ENCODE data around the gene PYDC2. TPM values are rescaled to one million over a fixed set of nuclear protein-coding genes. Genes with fewer than 3 reads are reported as not detected.
"Not testable (repeated sequence)": the region's sequence is repeated elsewhere in the genome, so short reads cannot be mapped to it uniquely, and the experiment has no call there.

PYDC2 gene
- total RNA-seq, 2 experiments from 2014 or later: not detected

DNA sequence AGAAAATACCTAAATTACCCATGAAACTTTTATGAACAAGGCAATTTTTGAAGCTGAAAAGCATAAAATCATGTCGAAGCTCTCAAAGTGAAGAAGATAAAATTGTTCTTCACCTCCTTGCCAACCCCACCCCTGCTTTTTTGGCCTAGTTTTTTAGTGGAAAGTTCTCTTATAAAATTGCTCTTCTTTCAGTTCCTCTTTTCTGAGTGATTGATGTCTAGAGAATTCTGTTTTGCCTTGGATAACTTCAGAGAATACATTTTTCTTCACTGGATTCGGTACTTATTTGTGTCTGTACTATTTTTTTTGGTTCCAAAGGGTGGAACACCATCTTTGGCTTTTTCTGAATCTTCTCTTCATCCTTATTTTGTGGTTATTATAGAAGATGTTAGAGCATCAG, 25.0 kb upstream of the PYDC2 start:
- POLR2A ChIA-PET: no interaction called here
- H3K36me3 Mint-ChIP-seq: no peaks in the 10 kb centered on the region
- no peak for ATAC-seq (ENCODE audit: low read depth)

DNA sequence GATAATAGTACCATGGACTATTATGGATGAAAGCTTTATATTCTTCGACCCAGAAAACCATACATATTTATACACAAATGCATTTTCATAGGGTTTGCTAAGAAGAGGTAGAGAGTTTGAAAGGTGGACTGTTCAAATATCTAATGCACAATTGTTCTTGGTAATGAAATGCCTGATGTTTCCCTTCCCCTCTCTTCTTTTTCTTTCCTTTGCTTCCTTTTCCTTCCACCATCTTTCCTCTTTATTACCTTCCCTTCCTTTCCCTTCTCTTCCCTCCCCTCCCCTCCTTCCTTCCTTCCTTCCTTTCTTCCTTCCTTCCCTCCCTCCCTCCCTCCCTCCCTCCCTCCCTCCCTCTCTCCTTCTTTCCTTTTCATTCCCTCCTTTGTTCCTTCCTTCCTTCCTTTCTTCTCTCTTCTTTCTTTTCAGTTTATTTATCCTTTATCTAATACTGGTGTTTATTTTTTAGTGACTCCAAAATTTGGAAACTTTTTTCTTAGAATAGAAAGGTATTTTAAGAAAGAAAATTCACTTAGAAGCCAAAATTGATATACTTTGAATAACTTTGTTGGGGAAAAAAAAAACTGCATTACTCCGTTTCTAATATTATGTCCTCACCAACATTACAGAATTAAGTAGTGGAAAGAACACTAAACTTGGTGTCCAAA, 22.7 kb upstream of the PYDC2 start:
- H3K36me3 Mint-ChIP-seq: no peaks in the 10 kb centered on the region
- DNase-seq: no peak
- no peak overlapping the region for H3K27ac Mint-ChIP-seq
- no peak for ATAC-seq (ENCODE audit: low read depth)
- no peaks in the 10 kb centered on the region for H3K9me3 Mint-ChIP-seq
- no peaks in the 10 kb centered on the region for H3K4me1 Mint-ChIP-seq
- POLR2A ChIA-PET: no interaction called here
- H3K27me3 Mint-ChIP-seq: no peaks in the 10 kb centered on the region
- H3K4me3 Mint-ChIP-seq: no peak overlapping the region

More for the DNA sequence above, 25.0 kb upstream of the PYDC2 start:
- no peak for DNase-seq
- H3K9me3 Mint-ChIP-seq: no peaks in the 10 kb centered on the region
- H3K4me1 Mint-ChIP-seq: no peaks in the 10 kb centered on the region
- H3K4me3 Mint-ChIP-seq: no peak overlapping the region
- no peaks in the 10 kb centered on the region for H3K27me3 Mint-ChIP-seq
- H3K27ac Mint-ChIP-seq: no peak overlapping the region

DNA sequence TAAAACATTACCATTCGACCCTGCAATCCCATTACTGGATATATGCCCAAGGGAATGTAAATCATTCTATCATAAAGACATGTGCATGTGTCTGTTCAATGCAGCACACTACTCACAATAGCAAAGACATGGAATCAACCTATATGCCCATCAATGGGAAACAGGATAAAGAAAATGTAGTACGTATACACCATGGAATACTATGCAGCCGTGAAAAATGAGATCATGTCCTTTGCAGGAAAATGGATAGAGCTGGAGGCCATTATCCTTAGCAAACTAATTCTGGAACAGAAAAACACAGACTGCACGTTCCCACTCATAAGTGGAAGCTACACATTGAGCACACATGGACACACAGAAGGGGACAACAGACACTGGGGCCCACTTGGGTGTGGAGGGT, 20.4 kb upstream of the PYDC2 start:
- ATAC-seq (ENCODE audit: low read depth): no peak
- POLR2A ChIA-PET: no interaction called here
- Mint-ChIP-seq H3K36me3 (no peaks in the 10 kb centered on the region), H3K4me3 (no peak overlapping the region), H3K27me3 (no peaks in the 10 kb centered on the region), H3K9me3 (no peaks in the 10 kb centered on the region), H3K27ac (no peak overlapping the region), H3K4me1 (no peaks in the 10 kb centered on the region)
- DNase-seq: no peak

DNA sequence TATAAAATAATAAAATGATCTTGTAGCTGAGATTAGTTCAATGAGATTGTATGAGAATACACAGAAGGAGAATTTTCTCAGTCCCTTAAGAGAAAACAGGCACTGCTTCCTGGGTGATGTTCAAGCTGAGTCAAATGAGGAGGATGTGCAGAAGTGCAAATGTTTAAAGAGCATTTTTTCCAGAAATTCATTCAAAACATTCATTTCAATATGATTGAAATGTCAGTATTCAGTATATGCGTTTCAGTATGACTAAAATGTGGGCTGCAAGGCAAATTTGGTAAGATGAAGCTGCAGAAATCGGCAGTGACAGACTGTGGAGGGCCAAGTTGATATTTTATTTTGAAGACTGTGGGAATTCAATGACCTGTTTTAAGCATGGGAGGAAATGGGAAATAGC, 19.3 kb upstream of the PYDC2 start:
- H3K4me3 Mint-ChIP-seq: no peak overlapping the region
- no peaks in the 10 kb centered on the region for H3K4me1 Mint-ChIP-seq
- ATAC-seq (ENCODE audit: low read depth) (no peak), DNase-seq (no peak)
- POLR2A ChIA-PET: no interaction called here
- no peaks in the 10 kb centered on the region for H3K36me3 Mint-ChIP-seq
- no peak overlapping the region for H3K27ac Mint-ChIP-seq
- no peaks in the 10 kb centered on the region for H3K27me3 Mint-ChIP-seq
- no peaks in the 10 kb centered on the region for H3K9me3 Mint-ChIP-seq

DNA sequence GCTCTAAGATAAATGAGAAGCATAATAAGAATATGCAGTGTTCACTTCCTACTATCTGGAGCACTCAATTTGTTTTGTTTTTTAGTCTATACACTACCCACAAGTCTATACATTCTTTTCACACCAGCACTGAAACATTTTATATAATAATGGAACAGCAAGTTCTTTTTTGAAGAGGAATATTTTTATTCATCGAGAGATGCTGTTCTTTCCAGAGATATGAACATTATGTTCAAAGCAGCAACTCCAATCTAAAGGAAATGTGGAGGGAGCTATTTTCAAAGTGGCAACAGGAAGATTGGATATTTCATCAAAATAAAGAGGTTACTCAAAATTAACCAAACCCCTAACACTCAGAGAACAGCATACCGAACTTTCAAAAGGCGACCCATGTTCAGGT, 16.4 kb upstream of the PYDC2 start:
- Mint-ChIP-seq H3K4me1 (no peaks in the 10 kb centered on the region), H3K27ac (no peak overlapping the region), H3K4me3 (no peak overlapping the region), H3K36me3 (no peaks in the 10 kb centered on the region), H3K27me3 (no peaks in the 10 kb centered on the region), H3K9me3 (peaks cover 4% of the 10 kb centered on the region)
- no peak for ATAC-seq (ENCODE audit: low read depth)
- no peak for DNase-seq
- POLR2A ChIA-PET: no interaction called here

DNA sequence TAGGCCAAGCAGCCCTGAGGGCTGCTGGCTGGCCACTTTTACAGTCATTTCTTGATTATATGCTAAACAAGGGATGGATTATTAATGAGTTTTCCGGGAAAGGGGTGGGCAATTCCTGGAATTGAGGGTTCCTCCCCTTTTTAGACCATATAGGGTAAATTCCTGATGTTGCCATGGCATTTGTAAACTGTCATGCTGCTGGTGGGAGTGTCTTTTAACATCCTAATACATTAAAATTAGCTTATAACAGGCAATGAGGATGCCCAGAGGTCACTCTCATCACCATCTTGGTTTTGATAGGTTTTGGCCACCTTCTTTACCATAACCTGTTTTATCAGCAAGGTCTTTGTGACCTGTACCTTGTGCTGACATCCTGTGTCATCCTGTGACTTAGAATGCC, 11.7 kb upstream of the PYDC2 start:
- ATAC-seq (ENCODE audit: low read depth) (no peak), DNase-seq (no peak)
- Mint-ChIP-seq H3K4me3 (no peak overlapping the region), H3K27ac (no peak overlapping the region), H3K9me3 (peaks cover 5% of the 10 kb centered on the region), H3K4me1 (no peaks in the 10 kb centered on the region), H3K36me3 (no peaks in the 10 kb centered on the region), H3K27me3 (no peaks in the 10 kb centered on the region)
- POLR2A ChIA-PET: no interaction called here

DNA sequence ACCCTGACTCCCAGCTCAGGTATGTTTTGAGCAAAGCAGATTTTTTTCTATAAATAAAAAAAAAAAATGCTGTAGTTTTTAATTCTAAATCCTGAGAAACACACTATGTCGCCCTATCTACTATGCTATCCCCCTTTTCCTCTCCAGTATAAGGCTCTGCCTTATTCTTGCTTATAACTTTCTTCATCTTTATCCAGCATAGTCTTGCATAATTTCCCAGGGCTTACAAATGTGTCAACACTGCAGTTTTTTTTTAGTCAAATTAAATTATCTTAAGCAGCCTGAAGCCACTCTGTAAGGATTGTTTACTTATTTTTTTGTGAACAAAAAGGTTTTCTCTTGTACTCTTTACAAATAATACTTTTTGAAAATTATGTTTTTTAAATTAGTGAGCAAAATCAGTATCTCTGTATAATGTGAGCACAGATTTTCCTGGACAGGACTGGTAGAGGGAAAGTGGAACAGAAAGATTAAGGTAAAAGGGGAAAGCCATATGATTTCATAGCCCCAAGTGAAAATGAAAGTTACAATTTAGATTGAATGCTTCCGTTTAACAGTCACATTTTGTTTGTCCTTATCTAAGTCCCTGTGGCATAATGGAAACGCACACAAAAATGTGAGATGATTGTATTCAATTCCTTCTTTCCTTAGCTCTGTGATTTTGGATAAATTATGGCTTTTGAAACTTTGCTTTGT, 5.6 kb upstream of the PYDC2 start:
- peaks cover 1% of the 10 kb centered on the region for H3K9me3 Mint-ChIP-seq
- no peaks in the 10 kb centered on the region for H3K36me3 Mint-ChIP-seq
- H3K27ac Mint-ChIP-seq: no peak overlapping the region
- ATAC-seq (ENCODE audit: low read depth): no peak
- DNase-seq: no peak
- no peak overlapping the region for H3K4me3 Mint-ChIP-seq
- H3K27me3 Mint-ChIP-seq: peaks cover 2% of the 10 kb centered on the region
- no peaks in the 10 kb centered on the region for H3K4me1 Mint-ChIP-seq
- POLR2A ChIA-PET: no interaction called here

DNA sequence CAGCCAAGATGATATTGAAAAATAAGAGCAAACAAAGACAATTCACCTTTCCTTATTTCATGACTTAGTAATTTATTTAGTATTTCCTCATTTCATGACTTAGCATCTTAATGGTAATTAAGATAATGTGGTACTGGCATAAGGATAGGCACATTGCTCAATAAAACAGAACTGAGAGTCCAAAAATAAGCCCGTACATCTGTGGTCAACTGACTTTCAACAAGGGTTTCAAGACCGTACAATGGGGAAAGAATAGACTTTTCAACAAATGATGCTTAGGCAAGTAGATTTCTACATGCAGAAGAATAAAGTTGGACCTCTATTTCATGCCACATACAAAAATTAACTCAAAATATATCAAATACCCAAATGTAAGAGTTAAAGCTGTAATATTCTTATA, 603 bp upstream of the PYDC2 start:
- no peak for ATAC-seq (ENCODE audit: low read depth)
- POLR2A ChIA-PET: no interaction called here
- no peak overlapping the region for H3K4me3 Mint-ChIP-seq

DNA sequence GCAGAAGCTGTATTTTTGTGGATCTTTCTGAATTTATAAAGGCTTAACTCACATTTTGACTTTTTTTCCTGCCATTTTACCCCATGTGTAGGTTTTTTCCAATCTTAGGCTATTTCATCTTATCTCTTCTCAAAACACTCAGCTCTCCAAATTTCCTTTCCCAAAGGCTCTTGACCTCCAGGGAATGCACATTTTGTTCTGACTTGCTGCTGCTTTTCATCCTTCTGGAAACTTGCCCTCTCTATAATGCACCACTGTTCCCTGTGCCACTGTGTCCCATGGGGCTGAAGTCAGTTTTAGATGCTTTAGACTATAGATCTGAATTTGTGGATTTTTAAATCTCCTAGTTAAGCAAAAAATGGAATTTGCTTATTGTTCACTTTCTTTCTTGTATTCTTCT, 9.1 kb downstream of the PYDC2 start:
- Mint-ChIP-seq H3K36me3 (no peaks in the 10 kb centered on the region), H3K4me1 (no peaks in the 10 kb centered on the region), H3K4me3 (no peak overlapping the region), H3K27ac (no peak overlapping the region), H3K9me3 (peaks cover 1% of the 10 kb centered on the region), H3K27me3 (no peaks in the 10 kb centered on the region)
- no peak for DNase-seq
- no peak for ATAC-seq (ENCODE audit: low read depth)
- POLR2A ChIA-PET: no interaction called here

More for the DNA sequence above, 603 bp upstream of the PYDC2 start:
- H3K27me3 Mint-ChIP-seq: peaks cover under 1% of the 10 kb centered on the region
- DNase-seq: no peak
- H3K4me1 Mint-ChIP-seq: no peaks in the 10 kb centered on the region
- no peaks in the 10 kb centered on the region for H3K36me3 Mint-ChIP-seq
- no peak overlapping the region for H3K27ac Mint-ChIP-seq
- no peaks in the 10 kb centered on the region for H3K9me3 Mint-ChIP-seq

DNA sequence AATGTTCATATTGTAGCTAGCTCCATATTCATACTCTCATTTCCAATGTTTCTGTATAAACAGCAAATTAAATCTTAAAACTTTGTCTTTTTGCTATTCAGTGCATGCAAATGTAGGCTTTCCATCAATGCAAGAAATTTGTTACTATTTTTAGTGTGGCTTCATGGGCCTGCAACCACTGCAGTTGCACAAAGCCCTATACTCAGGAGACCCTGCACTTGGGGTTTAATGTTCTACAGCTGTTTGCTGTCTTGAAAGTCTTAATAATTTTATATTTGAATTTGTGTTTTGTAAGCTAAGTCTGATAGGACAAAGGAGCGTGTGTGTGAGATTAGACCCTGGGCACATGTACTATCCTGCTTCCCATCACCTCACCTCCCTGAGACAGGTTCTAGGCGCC, 9.6 kb downstream of the PYDC2 start:
- ATAC-seq (ENCODE audit: low read depth): no peak
- H3K4me1 Mint-ChIP-seq: no peaks in the 10 kb centered on the region
- H3K9me3 Mint-ChIP-seq: peaks cover 1% of the 10 kb centered on the region
- no peak for DNase-seq
- no peaks in the 10 kb centered on the region for H3K36me3 Mint-ChIP-seq
- no peaks in the 10 kb centered on the region for H3K27me3 Mint-ChIP-seq
- POLR2A ChIA-PET: no interaction called here
- H3K27ac Mint-ChIP-seq: no peak overlapping the region
- H3K4me3 Mint-ChIP-seq: no peak overlapping the region

DNA sequence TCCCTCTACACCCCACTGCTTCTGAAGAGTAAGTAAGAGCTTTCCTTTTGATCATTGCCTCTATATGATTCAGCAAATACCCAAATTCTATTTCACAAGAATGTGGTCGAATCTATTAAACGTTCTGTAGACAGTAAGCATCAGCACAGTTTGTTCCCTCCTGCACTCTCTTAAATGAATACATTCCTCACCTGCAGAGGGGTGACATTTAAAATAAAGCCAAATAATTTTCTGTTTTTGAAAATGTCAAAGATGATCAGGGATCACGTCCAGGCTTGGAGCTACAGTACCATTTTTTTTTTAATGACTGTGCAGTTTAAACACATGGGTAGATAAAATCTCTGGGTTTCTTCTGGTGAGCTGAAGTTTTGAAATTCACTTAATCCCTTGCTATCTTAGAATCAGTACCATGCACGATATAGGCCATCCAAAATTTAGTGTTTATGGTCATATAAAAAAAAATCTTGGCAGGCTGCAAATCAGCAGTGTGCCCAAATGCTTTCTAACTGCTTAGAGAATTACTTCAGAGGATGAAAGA, 12.8 kb downstream of the PYDC2 start:
- H3K9me3 Mint-ChIP-seq: peaks cover 1% of the 10 kb centered on the region
- H3K27me3 Mint-ChIP-seq: no peaks in the 10 kb centered on the region
- DNase-seq: no peak
- H3K36me3 Mint-ChIP-seq: no peaks in the 10 kb centered on the region
- H3K4me3 Mint-ChIP-seq: no peak overlapping the region
- H3K4me1 Mint-ChIP-seq: no peaks in the 10 kb centered on the region
- no peak for ATAC-seq (ENCODE audit: low read depth)
- no peak overlapping the region for H3K27ac Mint-ChIP-seq
- POLR2A ChIA-PET: no interaction called here

DNA sequence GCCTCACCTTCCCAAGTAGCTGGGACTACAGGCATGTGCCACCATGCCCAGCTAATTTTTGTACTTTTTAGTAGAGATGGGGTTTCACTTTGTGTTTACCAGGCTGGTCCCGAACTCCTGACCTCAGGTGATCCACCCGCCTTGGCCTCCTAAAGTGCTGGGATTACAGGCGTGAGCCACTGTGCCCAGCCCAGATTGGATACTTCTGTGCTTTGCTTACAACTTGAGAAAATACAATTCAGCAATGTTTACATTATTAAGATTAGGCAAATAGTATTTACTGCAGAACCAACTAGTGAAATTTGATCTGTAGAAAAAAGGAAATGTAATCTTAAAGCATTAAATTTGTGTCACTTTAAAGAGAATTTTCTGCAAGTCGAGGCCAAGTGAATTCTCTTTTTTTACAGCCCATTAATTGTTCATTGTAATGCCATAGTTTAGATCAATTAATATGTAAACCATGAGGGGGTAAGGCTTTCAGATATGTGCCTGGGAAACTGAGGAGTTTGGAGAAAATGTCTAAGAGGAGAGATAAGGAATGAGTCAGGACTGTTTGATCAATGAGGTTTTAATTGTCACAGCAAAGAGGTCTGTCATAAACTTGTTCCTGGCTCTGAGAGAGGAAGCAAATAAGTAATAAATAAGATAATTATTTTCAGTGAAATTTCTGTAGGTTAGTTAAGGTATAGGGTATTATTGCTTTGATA, 15.3 kb downstream of the PYDC2 start:
- no peak for ATAC-seq (ENCODE audit: low read depth)
- Mint-ChIP-seq H3K36me3 (no peaks in the 10 kb centered on the region), H3K4me1 (no peaks in the 10 kb centered on the region), H3K4me3 (no peak overlapping the region), H3K27ac (no peak overlapping the region), H3K27me3 (no peaks in the 10 kb centered on the region), H3K9me3 (no peaks in the 10 kb centered on the region)
- POLR2A ChIA-PET: no interaction called here
- no peak for DNase-seq

DNA sequence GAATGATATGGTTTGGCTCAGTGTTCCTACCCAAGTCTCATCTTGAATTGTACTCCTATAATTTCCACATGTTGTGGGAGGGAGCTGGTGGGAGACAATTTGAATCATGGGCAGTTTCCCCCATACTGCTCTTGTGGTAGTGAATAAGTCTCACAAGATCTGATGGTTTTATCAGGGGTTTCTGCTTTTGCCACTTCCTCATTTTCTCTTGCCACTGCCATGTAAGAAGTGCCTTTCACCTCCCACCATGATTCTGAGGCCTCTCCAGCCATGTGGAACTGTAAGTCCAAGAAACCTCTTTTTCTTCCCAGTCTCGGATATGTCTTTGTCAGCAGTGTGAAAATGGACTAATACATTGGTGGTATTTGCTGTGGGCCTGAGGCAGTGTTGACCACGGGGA, 23.0 kb downstream of the PYDC2 start:
- H3K4me1 Mint-ChIP-seq; H3K27me3 Mint-ChIP-seq; H3K9me3 Mint-ChIP-seq; DNase-seq; H3K4me3 Mint-ChIP-seq; ATAC-seq (ENCODE audit: low read depth); H3K27ac Mint-ChIP-seq; H3K36me3 Mint-ChIP-seq; POLR2A ChIA-PET: not testable (repeated sequence)

DNA sequence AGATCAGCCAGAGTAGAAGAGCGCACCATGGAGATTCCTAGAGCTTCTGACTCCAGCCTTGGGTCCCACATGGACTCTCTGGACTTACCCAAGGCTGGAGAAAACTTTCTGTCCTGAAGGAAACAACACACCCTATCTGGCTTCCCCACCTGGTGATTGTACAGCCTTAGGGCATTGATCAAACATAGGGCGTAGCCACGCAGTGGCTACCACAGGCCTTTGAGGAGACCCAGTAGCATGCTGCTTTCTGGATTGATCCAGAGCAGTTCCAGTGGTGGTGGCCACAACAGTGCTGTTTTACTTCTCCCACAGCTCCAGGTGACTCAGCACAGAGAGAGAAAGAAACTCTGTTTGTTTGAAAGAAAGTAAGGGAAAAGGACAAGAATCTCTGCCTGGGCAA, 23.5 kb downstream of the PYDC2 start:
- H3K36me3 Mint-ChIP-seq: no peaks in the 10 kb centered on the region

More for the DNA sequence above, 23.5 kb downstream of the PYDC2 start:
- POLR2A ChIA-PET: no interaction called here
- Mint-ChIP-seq H3K4me1 (no peaks in the 10 kb centered on the region), H3K4me3 (no peak overlapping the region), H3K27me3 (no peaks in the 10 kb centered on the region), H3K27ac (no peak overlapping the region), H3K9me3 (peaks cover 4% of the 10 kb centered on the region)
- ATAC-seq (ENCODE audit: low read depth): no peak
- no peak for DNase-seq

All from activated naive CD8-positive, alpha-beta T cell treated with anti-CD3 and anti-CD28 coated beads, Interleukin-2, amount 10 ng/mL, durations not matched to agents 7 days and 5 days (primary cell).